DND-41 (cell line): ENCODE data around the gene GJB5.

Source experiments
- ATAC-seq: fragments of 200-7000 bp; cut with Tn5 transposase; 3 replicates; pipeline ENCODE4 v1.9.1; 2021; ENCODE audit warnings: low read depth; ENCODE audit not compliant: insufficient read depth
- DNase-seq: peaks from one replicate; pipeline ENCODE4 v3.0.0-alpha.2; 2020
- H2AFZ ChIP-seq: 2 replicates; pipeline ENCODE4 v1.6.0; 2012; ENCODE audit warnings: low read depth, low read length
- H3K27ac ChIP-seq: 2 replicates; pipeline ENCODE4 v1.5.1; 2012; ENCODE audit warnings: low read length, inconsistent platforms
- H3K27me3 ChIP-seq: fragments of 200-600 bp; sonication (generic); 2 replicates; pipeline ENCODE4 v1.6.0; 2012; ENCODE audit warnings: low read length, mild to moderate bottlenecking, inconsistent platforms; ENCODE audit not compliant: insufficient read depth, poor library complexity
- H3K36me3 ChIP-seq: 2 replicates; pipeline ENCODE4 v1.5.1; 2012; ENCODE audit warnings: low read length, inconsistent platforms; ENCODE audit not compliant: insufficient read depth
- H3K4me1 ChIP-seq: 2 replicates; pipeline ENCODE4 v1.5.1; 2012; ENCODE audit warnings: mild to moderate bottlenecking, low read length; ENCODE audit not compliant: insufficient read depth
- H3K4me2 ChIP-seq: 2 replicates; pipeline ENCODE4 v1.6.0; 2012; ENCODE audit warnings: mild to moderate bottlenecking, moderate library complexity, low read length, inconsistent platforms; ENCODE audit not compliant: insufficient read depth
- H3K4me3 ChIP-seq, 2 experiments: fragments of 200-600 bp in 1 of 2; shearing (Covaris generic) in 1 of 2; 2 replicates each; pipeline ENCODE4 v1.5.1; 2012 to 2016; ENCODE audit warnings: inconsistent platforms in 2 of 2, low read length in 2 of 2, mild to moderate bottlenecking in 2 of 2, low read depth in 1 of 2, moderate library complexity in 1 of 2
- H3K79me2 ChIP-seq: 2 replicates; pipeline ENCODE4 v1.6.0; 2012; ENCODE audit warnings: low read length, inconsistent platforms; ENCODE audit not compliant: insufficient read depth
- H3K9ac ChIP-seq: 2 replicates; pipeline ENCODE4 v1.6.0; 2012; ENCODE audit warnings: low read depth, mild to moderate bottlenecking, inconsistent platforms, low read length, moderate library complexity
- H3K9me3 ChIP-seq: 2 replicates; pipeline ENCODE4 v1.5.1; 2012; ENCODE audit warnings: low read length, moderate library complexity, mild to moderate bottlenecking, inconsistent platforms; ENCODE audit not compliant: insufficient read depth, severe bottlenecking
- H4K20me1 ChIP-seq: 2 replicates; pipeline ENCODE4 v1.6.0; 2012; ENCODE audit warnings: low read length; ENCODE audit not compliant: insufficient read depth
- EZH2 ChIP-seq: IDR thresholded peaks from 3 replicates; pipeline ENCODE4 v1.6.1; 2012; ENCODE audit warnings: borderline replicate concordance, low read depth, mild to moderate bottlenecking, moderate library complexity, low read length, inconsistent platforms; ENCODE audit not compliant: severe bottlenecking
- TF ChIP-seq, protein P1 (sequence below): IDR thresholded peaks from 2 replicates; pipeline ENCODE4 v1.5.1; 2012; ENCODE audit warnings: borderline replicate concordance, low read length, moderate library complexity, mild to moderate bottlenecking; ENCODE audit not compliant: poor library complexity, severe bottlenecking; ENCODE audit errors: extremely low read depth

The GJB5 gene

DNA sequence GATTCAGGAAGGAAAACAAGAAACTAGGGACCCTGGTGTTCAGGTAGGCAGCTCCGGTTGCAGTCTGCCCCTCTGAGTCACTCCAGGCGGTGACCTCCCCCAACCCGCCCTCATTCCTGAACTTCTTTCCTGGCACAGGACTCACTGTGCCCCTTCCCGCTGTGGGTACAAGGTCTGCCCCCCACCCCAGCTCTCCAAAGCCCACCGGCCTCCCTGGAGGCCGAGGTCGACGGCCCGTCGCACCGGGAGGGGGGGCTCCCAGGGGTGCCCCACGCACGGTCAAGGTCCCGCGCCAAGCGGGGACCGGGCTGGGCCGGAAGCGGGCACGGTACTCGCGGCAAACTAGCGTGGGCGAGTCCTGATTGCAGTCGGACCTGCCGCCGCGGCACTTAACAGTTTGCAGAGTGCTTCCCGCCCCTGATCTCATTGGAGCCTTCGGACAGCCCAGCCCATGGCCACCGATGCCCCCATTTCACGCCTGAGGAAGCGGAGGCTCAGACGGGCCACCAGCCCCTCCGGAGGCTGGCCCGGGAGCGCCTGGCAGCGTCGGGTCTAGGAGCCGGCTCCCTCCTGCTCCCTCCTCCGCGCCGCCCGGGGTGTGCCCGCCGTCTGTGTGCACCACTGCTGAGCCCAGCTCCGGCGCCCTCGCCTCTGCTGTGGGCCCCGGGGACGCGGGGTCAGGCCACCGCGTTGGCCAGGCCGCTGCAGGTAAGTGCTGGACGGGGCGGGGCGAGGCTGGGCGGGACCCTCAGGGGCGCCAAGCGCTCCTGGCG is 26.4 kb downstream of the GJB5 start, which contains the start of gene GJB3:
Gene GJB3 (plus strand): TSS at position 144 of the 773 bp plus-strand sequence. CDS start 3,549 bp downstream, outside the sequence.
- no peak within 1 kb of the TSS for H3K4me2 ChIP-seq
- H3K9me3 ChIP-seq = no peaks in the 10 kb centered on the region
- no peaks in the 10 kb centered on the region for H3K36me3 ChIP-seq
- peaks cover 5% of the 10 kb centered on the region; the same call in 1 of the 2 replicates for H4K20me1 ChIP-seq
- no peak within 1 kb of the TSS for H3K4me3 ChIP-seq
- H3K9ac ChIP-seq = no peak within 1 kb of the TSS
- DNase-seq (no peak), ATAC-seq (no peak)
- no peaks in the 10 kb centered on the region for H3K79me2 ChIP-seq
- H3K27ac ChIP-seq = no peak within 1 kb of the TSS
- no peak within 1 kb of the TSS for H2AFZ ChIP-seq
- peaks cover 10% of the 10 kb centered on the region for H3K27me3 ChIP-seq
- no peaks in the 10 kb centered on the region for H3K4me1 ChIP-seq
- TF ChIP-seq, protein P1, sequence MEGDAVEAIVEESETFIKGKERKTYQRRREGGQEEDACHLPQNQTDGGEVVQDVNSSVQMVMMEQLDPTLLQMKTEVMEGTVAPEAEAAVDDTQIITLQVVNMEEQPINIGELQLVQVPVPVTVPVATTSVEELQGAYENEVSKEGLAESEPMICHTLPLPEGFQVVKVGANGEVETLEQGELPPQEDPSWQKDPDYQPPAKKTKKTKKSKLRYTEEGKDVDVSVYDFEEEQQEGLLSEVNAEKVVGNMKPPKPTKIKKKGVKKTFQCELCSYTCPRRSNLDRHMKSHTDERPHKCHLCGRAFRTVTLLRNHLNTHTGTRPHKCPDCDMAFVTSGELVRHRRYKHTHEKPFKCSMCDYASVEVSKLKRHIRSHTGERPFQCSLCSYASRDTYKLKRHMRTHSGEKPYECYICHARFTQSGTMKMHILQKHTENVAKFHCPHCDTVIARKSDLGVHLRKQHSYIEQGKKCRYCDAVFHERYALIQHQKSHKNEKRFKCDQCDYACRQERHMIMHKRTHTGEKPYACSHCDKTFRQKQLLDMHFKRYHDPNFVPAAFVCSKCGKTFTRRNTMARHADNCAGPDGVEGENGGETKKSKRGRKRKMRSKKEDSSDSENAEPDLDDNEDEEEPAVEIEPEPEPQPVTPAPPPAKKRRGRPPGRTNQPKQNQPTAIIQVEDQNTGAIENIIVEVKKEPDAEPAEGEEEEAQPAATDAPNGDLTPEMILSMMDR = no peak
- TF ChIP-seq EZH2 = no peak

DNA sequence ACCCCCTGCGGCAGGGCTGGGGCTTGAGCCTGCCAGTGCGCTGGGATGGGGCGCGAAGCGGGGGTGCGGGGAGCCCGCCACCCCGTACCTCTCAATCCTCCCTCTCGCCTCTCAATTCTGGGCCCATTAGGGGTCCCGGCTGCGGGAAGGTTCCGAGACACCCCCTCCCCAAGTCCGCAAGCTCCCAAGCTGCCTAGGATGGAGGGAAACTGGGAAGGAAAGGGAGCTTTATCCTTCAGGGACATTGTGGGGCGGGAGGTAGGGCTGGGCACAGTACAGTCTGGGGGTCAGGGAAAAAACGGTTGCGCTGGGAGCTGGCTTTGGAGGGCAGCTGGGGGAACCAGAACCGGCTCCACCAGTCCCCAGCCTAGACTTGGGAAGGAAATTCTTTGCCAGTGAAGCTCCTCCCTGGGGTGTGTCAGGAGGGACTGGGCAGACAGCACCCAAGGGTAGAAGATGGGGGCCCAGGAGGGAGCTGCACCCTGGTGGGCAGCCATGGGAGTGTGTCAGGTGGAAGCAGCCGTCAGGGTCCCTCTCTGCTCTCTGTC is 27.1 kb downstream of the GJB5 start:
- H3K79me2 ChIP-seq = no peaks in the 10 kb centered on the region

DNA sequence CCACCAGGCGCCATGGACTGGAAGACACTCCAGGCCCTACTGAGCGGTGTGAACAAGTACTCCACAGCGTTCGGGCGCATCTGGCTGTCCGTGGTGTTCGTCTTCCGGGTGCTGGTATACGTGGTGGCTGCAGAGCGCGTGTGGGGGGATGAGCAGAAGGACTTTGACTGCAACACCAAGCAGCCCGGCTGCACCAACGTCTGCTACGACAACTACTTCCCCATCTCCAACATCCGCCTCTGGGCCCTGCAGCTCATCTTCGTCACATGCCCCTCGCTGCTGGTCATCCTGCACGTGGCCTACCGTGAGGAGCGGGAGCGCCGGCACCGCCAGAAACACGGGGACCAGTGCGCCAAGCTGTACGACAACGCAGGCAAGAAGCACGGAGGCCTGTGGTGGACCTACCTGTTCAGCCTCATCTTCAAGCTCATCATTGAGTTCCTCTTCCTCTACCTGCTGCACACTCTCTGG is 29.9 kb downstream of the GJB5 start:
- Histone ChIP-seq H3K27ac (no peak overlapping the region), H3K4me2 (no peak overlapping the region), H3K9me3 (no peaks in the 10 kb centered on the region), H3K4me3 (no peak overlapping the region), H3K79me2 (no peaks in the 10 kb centered on the region), H3K27me3 (no peaks in the 10 kb centered on the region), H3K36me3 (no peaks in the 10 kb centered on the region), H4K20me1 (peaks cover 13% of the 10 kb centered on the region; the same call in 1 of the 2 replicates), H3K4me1 (no peaks in the 10 kb centered on the region), H3K9ac (no peak overlapping the region), H2AFZ (no peak overlapping the region)
- DNase-seq = no peak
- no peak for TF ChIP-seq EZH2
- TF ChIP-seq, protein P1 = no peak
- no peak for ATAC-seq

More for the DNA sequence above, 27.1 kb downstream of the GJB5 start:
- no peak overlapping the region for H3K27ac ChIP-seq
- TF ChIP-seq EZH2 = no peak
- TF ChIP-seq, protein P1 = no peak
- no peaks in the 10 kb centered on the region for H3K4me1 ChIP-seq
- no peak overlapping the region for H3K4me2 ChIP-seq
- H4K20me1 ChIP-seq = peaks cover 10% of the 10 kb centered on the region; the same call in 1 of the 2 replicates
- ATAC-seq (no peak), DNase-seq (no peak)
- H3K27me3 ChIP-seq = peaks cover 10% of the 10 kb centered on the region
- H3K36me3 ChIP-seq = no peaks in the 10 kb centered on the region
- no peak overlapping the region for H3K4me3 ChIP-seq
- H3K9ac ChIP-seq = no peak overlapping the region
- H2AFZ ChIP-seq = no peak overlapping the region
- no peaks in the 10 kb centered on the region for H3K9me3 ChIP-seq
